HG02840 (cell line): Measurements from ENCODE around the gene FBXO7.

Source experiments
- ATAC-seq: cut with Tn5 transposase; IDR thresholded peaks from one replicate; pipeline ENCODE4 v1.9.1; 2021; ENCODE audit warnings: mild to moderate bottlenecking, moderate library complexity, moderate number of reproducible peaks; ENCODE audit not compliant: unreplicated experiment, low FRiP score

The FBXO7 gene

GRCh38 chr22:32528984-32529982, 54.7 kb downstream of the FBXO7 start:
- no peak for ATAC-seq

- no peak for ATAC-seq
Measured at GRCh38 chr22:32531228-32531627, 56.6 kb downstream of the FBXO7 start.

- ATAC-seq: no peak
Measured at GRCh38 chr22:32531931-32532819, 57.6 kb downstream of the FBXO7 start.

GRCh38 chr22:32532820-32533128, 58.2 kb downstream of the FBXO7 start:
- no peak for ATAC-seq

GRCh38 chr22:32533265-32534111, 58.9 kb downstream of the FBXO7 start:
- no peak for ATAC-seq

- ATAC-seq: no peak
Measured at GRCh38 chr22:32534252-32535235, 59.9 kb downstream of the FBXO7 start.

- no peak for ATAC-seq
Measured at GRCh38 chr22:32535531-32536190, 61.0 kb downstream of the FBXO7 start.

- ATAC-seq: no peak
Measured at GRCh38 chr22:32536352-32536751, 61.7 kb downstream of the FBXO7 start.

GRCh38 chr22:32538521-32538920, 63.9 kb downstream of the FBXO7 start:
- no peak for ATAC-seq

- no peak for ATAC-seq
Measured at GRCh38 chr22:32539631-32540421, 65.2 kb downstream of the FBXO7 start.

GRCh38 chr22:32541481-32541880, 66.9 kb downstream of the FBXO7 start:
- ATAC-seq: no peak

GRCh38 chr22:32542066-32542676, 67.6 kb downstream of the FBXO7 start:
- no peak for ATAC-seq

- no peak for ATAC-seq
Measured at GRCh38 chr22:32542677-32543357, 68.2 kb downstream of the FBXO7 start.

GRCh38 chr22:32544953-32545558, 70.4 kb downstream of the FBXO7 start:
- no peak for ATAC-seq

- no peak for ATAC-seq
Measured at GRCh38 chr22:32545801-32546200, 71.2 kb downstream of the FBXO7 start.

- no peak for ATAC-seq
Measured at GRCh38 chr22:32546496-32546895, 71.9 kb downstream of the FBXO7 start.

GRCh38 chr22:32546935-32547334, 72.3 kb downstream of the FBXO7 start:
- no peak for ATAC-seq
